Stimulated activated CD8-positive, alpha-beta memory T cell treated with anti-CD3 and anti-CD28 coated beads, Interleukin-15, amount 100 ng/mL, for 48 hours (primary cell): ENCODE data around the gene UVRAG.
"Not testable (repeated sequence)": the region's sequence is repeated elsewhere in the genome, so short reads cannot be mapped to it uniquely, and the experiment has no call there.

Source experiments
- DNase-seq, 2 donors: peaks; one replicate each; pipeline ENCODE4 v3.0.0-alpha.2; 2020; ENCODE audit warnings: low read depth in 2 of 2

Gene UVRAG

GRCh38 chr11:75966537-75967287, 151.7 kb downstream of the UVRAG start:
- no peak for DNase-seq

DNA sequence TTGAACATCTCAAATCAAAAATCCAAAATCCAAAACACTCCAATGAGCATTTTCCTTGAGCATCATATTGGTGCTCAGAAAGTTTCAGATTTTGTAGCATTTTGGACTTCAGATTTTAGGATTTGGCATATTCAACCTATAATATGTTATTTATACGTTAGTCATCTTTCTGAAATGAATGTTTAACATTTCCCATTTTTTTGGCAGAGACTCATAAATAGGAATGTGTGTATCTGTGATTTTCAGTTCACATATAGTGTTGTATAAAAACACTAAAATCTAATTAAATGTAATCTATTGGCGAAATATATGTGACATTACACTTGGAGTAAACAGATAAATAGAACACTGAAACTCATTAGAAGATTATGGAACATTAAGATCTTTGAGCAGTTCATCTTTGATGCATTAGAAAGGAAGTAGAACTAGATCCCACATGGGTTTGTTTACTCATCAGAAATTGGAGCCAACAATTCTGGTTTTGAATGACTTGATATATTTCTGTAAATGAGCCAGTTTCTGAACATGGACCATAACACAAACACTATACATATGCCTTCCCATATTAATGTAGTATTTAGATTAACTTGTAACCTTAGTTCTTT, 153.1 kb downstream of the UVRAG start:
- no peak for DNase-seq

DNA sequence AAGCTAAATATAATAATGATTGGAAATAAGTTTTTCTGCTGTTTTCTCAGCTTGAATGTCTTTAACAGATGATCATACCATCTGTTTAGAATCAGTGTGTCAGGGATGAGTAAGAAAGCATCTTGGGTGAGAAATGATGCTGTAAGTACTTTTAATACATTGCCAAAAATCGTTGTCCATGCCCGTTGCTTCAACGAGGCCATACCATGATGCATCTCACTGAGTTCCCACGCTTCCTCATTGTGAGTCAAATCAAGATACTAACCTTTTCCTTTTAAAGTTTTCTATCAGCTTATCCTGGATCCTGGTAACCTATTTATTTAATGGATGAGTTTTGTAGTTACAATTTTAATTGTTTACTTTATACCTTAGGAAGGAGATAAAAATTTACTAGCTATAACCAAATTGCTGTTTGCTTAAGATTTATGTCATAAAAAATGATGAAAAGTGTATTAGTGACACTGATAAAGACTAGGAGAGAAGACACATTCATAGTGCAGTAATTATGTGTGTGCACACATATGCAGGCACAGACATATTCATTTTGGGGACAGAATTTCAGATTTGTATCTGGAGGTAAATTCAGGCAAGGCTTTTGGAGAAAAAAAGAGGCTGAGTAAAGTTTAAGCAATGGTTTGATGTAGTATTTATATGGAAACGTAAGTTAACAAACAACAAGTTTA, 154.8 kb downstream of the UVRAG start:
- DNase-seq: no peak

- DNase-seq: not testable (repeated sequence)
Measured at GRCh38 chr11:75973710-75974109, 158.7 kb downstream of the UVRAG start.

DNA sequence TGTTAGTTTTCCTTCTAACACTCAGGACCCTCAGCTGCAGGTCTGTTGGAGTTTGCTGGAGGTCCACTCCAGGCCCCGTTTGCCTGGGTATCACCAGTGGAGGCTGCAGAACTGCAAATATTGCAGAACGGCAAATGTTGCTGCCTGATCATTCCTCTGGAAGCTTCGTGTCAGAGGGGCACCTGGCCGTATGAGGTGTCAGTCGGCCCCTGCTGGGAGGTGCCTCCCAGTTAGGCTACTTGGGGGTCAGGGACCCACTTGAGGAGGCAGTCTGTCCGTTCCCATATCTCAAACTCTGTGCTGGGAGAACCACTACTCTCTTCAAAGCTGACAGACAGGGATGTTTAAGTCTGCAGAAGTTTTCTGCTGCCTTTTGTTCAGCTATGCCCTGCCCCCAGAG, 164.1 kb downstream of the UVRAG start:
- DNase-seq: not testable (repeated sequence)

GRCh38 chr11:75979479-75980027, 164.5 kb downstream of the UVRAG start:
- not testable (repeated sequence) for DNase-seq

DNA sequence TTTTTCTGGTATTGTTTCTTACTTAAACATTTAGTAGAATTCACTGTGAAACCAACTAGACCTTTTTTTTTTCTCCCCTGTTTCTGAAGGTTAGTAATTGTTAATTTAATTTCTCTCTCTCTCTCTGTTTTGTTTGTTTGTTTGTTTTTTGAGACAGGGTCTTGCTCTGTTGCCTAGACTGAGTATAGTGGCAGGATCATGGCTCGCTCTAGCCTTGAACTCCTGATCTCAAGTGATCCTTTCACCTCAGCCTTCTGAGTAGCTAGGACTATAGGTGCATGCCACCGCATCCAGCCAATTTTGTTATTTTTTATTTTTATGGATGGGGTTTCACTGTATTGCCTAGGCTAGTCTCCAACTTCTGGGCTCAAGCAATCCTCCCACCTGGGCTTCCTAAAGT, 165.0 kb downstream of the UVRAG start:
- DNase-seq: no peak

DNA sequence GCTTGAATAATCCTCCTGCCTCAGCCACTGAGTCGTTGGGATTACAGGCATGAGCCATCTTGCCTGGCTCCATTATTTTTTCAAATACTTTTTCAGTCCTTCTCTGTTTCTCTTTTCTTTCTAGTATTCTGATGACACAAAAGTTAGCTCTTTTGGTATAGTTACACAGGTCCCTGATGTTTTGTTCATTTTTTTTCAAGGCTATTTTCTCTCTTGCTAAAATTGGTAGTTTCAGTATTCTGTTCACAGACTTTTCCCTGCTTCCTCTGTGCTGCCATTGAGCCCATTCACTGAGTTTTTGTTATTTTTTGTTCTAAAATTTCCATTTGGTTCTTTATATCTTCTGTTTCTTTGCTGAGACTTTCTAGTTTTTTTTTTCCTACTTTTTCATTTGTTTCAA, 166.5 kb downstream of the UVRAG start:
- DNase-seq: no peak

DNA sequence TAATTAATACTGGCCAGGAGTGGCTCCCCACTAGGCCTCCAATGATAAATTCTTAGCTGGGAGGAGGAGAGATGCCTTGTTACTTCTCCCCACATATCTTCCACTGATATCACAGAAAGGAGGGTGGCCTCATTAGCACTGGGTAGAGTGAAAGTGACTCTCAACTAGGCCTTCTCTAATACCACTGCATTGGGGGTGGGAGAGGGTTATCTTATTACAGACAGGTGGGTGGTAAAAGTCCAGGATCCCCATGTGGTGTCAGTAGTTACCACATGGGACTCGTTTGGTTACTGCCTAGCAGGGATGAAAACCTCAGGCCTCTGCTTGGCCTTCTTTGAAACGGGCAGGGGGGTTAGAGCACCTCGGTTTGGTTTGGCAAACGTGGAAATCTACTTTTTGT, 167.3 kb downstream of the UVRAG start:
- DNase-seq: no peak

- no peak for DNase-seq
Measured at GRCh38 chr11:75986966-75987365, 172.0 kb downstream of the UVRAG start.

GRCh38 chr11:75993126-75993525, 178.1 kb downstream of the UVRAG start:
- DNase-seq: no peak

DNA sequence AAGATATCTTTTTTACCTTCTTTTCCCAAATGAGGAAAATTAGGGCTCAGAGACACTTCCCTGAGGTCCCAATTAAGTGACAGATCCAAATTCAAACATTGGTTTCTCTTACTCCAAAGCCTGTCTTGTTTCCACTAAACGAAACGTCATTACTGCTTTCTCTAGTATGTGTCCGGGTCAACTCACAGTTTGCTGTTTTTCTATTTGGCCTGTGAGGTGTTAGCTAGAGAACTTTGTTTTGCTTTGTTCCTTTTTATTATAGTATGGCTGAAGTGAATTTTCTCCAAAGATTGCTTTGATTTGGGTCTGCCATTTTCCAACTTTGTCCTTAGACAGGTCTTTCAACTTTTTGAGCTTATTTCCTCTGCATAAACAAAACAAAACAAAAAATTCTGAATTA, 179.6 kb downstream of the UVRAG start:
- DNase-seq: no peak

DNA sequence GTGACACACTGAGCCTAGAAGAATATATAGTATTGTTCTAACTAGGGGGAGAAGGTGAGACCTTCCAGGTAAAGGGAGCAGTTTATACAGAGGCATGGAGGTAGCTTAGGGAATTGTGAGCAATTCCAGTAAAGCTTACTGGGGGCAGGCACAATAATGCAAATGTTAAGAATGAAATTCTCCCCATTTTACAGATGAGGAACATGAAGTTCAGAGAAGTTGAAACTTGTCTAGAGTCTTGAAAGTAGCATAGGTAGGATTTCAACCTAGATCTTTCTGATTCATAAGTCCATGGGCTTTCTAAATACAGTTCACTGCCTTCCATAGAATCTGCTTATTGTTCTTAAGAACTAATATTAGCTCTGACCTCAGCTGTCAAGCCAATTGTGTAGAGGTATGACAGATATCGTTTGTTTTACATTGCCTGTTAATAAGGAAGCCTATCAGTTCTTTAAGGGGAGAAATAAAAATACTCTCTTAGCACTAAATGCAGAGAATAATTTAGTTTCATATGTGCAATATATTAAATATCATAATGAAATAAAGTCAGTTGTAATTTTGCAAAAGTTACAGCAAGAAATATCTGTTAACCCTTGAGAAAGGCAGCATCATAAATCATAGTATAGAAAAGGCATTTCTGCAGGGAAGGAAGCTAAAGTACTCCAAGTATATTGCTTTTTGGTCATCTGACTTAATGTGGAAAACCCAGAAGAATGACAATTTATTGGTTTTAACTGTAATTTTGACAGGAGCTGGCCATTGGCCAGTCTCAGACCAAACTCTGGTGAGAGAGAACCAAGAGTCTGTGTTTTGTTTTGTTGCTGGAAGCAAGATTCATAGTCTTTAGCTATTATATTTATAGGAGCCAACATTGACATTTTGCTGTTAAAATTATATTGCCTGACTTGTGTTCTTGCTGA, 181.8 kb downstream of the UVRAG start:
- DNase-seq: no peak

DNA sequence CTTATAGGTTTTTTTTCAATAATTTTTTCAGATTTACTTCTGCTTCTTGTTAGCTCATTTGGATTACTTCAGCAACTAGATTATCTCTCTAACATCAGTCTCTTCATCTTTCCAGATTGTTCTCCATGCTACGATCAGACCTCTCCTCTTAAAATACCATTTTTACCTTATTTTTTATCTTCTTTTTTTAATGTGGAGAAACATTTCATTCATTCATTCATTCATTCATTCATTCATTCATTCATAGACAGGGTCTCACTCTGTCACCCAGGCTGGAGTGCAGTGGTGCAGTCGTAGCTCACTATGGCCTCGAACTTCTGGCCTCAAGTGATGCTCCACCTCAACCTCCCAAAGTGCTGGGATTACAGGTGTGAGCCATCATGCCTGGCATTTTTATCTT, 189.4 kb downstream of the UVRAG start:
- DNase-seq: no peak

GRCh38 chr11:76005756-76006155, 190.7 kb downstream of the UVRAG start:
- DNase-seq: no peak

DNA sequence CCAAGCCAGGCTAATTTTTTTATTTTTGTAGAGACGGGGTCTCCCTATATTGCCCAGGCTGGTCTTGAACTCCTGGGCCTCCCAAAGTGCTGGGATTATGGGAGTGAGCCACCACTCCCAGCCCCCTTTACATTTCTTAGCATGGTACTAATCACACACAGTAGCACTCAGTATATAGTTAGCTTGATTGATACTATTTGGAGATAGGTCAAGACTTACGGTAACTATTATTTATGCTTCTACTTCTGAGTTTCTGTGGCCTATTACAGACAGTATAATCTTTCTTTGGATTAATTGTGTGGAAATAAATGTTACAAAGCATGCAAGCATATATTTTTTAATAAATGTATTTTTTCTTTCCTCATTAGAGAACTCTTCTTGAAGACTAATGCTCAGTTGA, 192.2 kb downstream of the UVRAG start:
- no peak for DNase-seq

DNA sequence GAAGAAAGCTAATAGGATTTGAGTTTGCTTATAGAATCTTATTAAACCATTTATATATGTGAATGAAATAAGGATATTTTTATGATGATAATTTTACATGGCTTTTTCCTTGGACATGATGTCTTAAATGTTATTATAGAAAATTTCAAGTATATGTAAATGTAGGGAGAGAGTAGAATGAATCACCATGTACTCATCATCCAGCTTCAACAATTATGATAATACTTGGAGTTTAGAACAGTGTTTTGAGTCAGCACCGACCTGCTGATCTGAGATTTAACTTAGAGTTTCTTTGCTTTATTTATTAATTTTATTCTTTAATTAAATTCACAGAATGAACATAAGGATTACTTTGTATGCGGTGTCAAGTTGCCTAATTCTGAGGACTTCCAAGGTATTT, 193.5 kb downstream of the UVRAG start:
- no peak for DNase-seq

- DNase-seq: no peak
Measured at GRCh38 chr11:76010051-76010450, 195.0 kb downstream of the UVRAG start.

DNA sequence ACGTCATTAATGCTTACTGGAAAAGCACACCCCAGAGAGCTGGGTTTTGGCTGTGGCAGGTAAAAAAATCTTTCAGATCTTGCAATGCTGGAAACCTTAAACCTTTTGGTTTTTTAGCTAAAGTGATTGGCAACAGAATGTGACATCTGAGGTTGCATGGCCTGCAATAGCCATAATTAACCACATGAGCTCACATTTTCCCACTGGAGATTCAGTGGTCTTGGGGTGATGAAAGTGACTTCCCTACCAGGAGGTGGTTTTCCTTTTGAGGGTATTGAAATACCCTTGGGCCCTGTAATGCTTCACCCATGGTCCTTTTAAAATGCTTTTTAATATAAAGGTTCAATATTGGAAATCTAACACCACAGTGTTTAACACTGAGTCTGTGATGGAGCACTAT, 198.5 kb downstream of the UVRAG start:
- DNase-seq: no peak

GRCh38 chr11:76023236-76024068, 208.4 kb downstream of the UVRAG start:
- DNase-seq: no peak

GRCh38 chr11:76025068-76025467, 210.1 kb downstream of the UVRAG start:
- DNase-seq: no peak
